Chondrocyte (in vitro differentiated cells): ENCODE results near the gene RER1. TPM values are rescaled to one million over a fixed set of nuclear protein-coding genes. Genes with fewer than 3 reads are reported as not detected.

Experiments used
- DNase-seq: peaks from one replicate; pipeline ENCODE4 v3.0.0; 2021; ENCODE audit warnings: mixed read lengths, low spot score
- H3K27ac Mint-ChIP-seq: one replicate; pipeline ENCODE4 v1.8.0; 2021; ENCODE audit warnings: mild to moderate bottlenecking, moderate library complexity, mixed read lengths; ENCODE audit not compliant: unreplicated experiment
- H3K27me3 Mint-ChIP-seq: 2 replicates; pipeline ENCODE4 v1.8.0; 2021; ENCODE audit warnings: low read depth, mixed read lengths
- H3K36me3 Mint-ChIP-seq: 2 replicates; pipeline ENCODE4 v1.8.0; 2021; ENCODE audit warnings: low read depth, mixed read lengths
- H3K4me1 Mint-ChIP-seq: 2 replicates; pipeline ENCODE4 v1.8.0; 2021; ENCODE audit warnings: low read depth, mild to moderate bottlenecking, mixed read lengths
- H3K4me3 Mint-ChIP-seq: one replicate; pipeline ENCODE4 v1.8.0; 2021; ENCODE audit warnings: mild to moderate bottlenecking, moderate library complexity, mixed read lengths; ENCODE audit not compliant: unreplicated experiment
- H3K9me3 Mint-ChIP-seq: 2 replicates; pipeline ENCODE4 v1.8.0; 2021; ENCODE audit warnings: low read depth, mixed read lengths
- CTCF ChIP-seq: fragments of 200-600 bp; sonication (generic); IDR thresholded peaks from 2 replicates; pipeline ENCODE4 v1.5.0; 2021; ENCODE audit warnings: antibody characterized with exemption, mild to moderate bottlenecking, moderate library complexity
- total RNA-seq: library from RNA; stranded (reverse); gene quantifications from 3 replicates; pipeline ENCODE4 v1.2.1, GENCODE V29; 2021

Gene RER1
- total RNA-seq, 1 donor from 2014 or later: 158 TPM

GRCh38 chr1:2405588-2406295 is 14.1 kb downstream of the RER1 start:
- Mint-ChIP-seq H3K27me3 (no peaks in the 10 kb centered on the region), H3K9me3 (no peaks in the 10 kb centered on the region), H3K4me1 (peaks cover 30% of the 10 kb centered on the region), H3K36me3 (peaks cover 12% of the 10 kb centered on the region), H3K27ac (peak overlapping the region; percentile 83), H3K4me3 (no peak overlapping the region)
- no peak for TF ChIP-seq CTCF
- no peak for DNase-seq

DNA sequence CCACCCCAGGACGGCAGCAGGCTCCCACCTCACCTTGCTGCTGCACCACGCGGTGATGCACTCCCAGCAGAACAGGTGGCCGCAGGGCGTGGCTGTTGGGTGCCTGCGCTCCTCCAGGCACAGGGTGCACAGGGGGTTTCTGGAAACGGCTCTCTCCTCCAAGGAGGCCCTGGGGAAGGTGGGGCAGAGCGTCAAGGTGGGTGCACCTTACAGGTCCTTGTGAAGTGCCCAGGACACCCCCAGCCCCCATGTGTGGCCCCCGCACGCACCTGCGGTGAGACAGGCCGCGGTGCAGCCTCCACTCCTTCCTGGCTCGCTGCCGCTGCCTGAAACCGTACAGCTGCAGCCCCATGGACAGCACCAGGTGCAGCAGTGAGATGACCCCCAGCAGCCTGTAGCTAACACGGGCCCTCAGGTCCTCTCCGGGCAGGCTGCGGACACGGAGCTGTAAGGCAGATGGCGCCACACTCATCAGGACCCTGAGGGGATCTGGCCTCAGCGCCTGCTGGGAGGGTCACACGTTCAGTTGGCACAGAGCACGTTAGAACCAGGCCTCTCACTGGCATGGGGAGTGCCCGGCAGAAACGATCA is 14.9 kb downstream of the RER1 start:
- TF ChIP-seq CTCF: peak; percentile 53

DNA sequence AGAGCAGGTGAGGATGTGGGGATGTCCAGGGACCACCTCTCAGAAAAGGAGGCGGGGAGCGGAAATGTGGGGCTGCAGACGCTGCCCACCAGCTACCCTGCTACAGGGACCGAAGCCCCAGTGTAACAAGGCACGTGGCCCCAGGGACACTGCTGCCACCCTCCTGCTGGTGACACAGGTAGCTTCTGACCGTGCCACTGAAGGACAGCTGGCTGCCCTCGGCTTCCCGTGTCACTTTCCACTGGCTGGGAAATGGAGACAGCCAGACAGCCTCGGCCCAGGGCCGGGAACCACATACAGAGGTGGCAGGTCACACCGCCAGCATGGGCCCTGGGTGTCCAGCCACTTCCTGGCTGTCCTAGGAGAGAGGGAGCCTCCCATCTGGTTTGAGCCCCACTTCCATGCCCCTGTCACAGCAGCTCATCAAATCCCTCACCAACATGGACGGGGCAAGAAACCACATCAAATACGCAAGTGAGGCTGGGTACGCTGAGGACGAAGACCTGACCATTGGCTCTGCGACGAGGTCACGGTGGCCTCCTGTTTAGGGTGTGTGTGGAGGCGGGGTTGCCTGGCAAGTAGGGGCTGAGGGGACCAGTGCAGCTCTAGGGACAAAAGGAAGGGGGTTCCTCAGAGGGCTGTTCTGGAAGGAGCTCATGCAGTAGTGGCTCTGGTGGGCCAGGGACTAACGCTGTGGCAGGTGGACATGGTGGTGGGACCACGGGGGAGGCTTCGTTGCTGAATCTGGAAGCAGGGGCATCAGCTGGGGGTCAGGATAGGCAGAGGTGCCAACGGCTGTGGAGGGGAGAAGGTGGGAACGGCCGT is 15.7 kb downstream of the RER1 start:
- H3K36me3 Mint-ChIP-seq: peaks cover 9% of the 10 kb centered on the region
- H3K4me3 Mint-ChIP-seq: no peak overlapping the region
- TF ChIP-seq CTCF: no peak
- no peaks in the 10 kb centered on the region for H3K9me3 Mint-ChIP-seq
- no peak overlapping the region for H3K27ac Mint-ChIP-seq
- H3K4me1 Mint-ChIP-seq: peaks cover 38% of the 10 kb centered on the region
- peak; percentile 85 for DNase-seq
- no peaks in the 10 kb centered on the region for H3K27me3 Mint-ChIP-seq

More for the DNA sequence above, 14.9 kb downstream of the RER1 start:
- peak; percentile 92 for DNase-seq
- Mint-ChIP-seq H3K9me3 (no peaks in the 10 kb centered on the region), H3K4me1 (peaks cover 35% of the 10 kb centered on the region), H3K36me3 (peaks cover 12% of the 10 kb centered on the region), H3K27ac (no peak overlapping the region), H3K4me3 (no peak overlapping the region), H3K27me3 (no peaks in the 10 kb centered on the region)

- Mint-ChIP-seq H3K4me3 (no peak overlapping the region), H3K4me1 (peaks cover 38% of the 10 kb centered on the region), H3K27ac (no peak overlapping the region), H3K9me3 (no peaks in the 10 kb centered on the region), H3K36me3 (peaks cover 7% of the 10 kb centered on the region), H3K27me3 (no peaks in the 10 kb centered on the region)
- no peak for TF ChIP-seq CTCF
- DNase-seq: no peak
Measured at GRCh38 chr1:2407991-2408275, 16.3 kb downstream of the RER1 start.

DNA sequence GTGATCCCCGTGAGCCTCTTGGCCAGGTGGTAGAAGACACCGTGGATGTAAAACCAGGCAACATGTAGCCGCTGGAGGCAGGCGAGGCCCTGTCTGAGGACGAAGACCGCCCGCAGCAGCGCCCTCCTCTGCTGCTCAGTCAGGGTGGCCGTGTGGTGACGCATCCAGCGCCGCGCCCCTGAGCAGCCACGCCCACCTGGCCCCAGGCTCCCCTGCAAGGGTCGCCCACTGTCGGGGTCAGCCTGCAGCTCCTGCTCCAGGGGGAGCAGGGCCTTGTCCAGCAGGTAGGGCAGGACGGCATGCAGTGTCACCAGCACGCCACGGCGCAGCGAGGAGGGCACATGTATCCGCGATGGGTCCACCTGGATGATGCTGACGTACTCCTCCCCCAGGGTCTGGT is 16.8 kb downstream of the RER1 start:
- Mint-ChIP-seq H3K4me1 (peaks cover 38% of the 10 kb centered on the region), H3K36me3 (peaks cover 6% of the 10 kb centered on the region), H3K4me3 (no peak overlapping the region), H3K27ac (no peak overlapping the region), H3K27me3 (no peaks in the 10 kb centered on the region), H3K9me3 (no peaks in the 10 kb centered on the region)
- no peak for TF ChIP-seq CTCF
- peak; percentile 77 for DNase-seq
